Trophoblast cell (in vitro differentiated cells and primary cell): ENCODE results near the gene JAKMIP1.

Experiments
- DNase-seq, 2 donors: peaks; one replicate each; pipeline ENCODE4 v3.0.0-alpha.2; 2016
- H2AFZ ChIP-seq: 2 replicates; pipeline ENCODE4 v1.6.1; 2013; ENCODE audit warnings: low read length, moderate library complexity, mild to moderate bottlenecking; ENCODE audit not compliant: insufficient read depth, poor library complexity
- H2AK5ac ChIP-seq: 2 replicates; pipeline ENCODE4 v1.6.1; 2013; ENCODE audit warnings: mild to moderate bottlenecking, low read length
- H2BK120ac ChIP-seq: 2 replicates; pipeline ENCODE4 v1.6.1; 2013; ENCODE audit warnings: low read length, mild to moderate bottlenecking, moderate library complexity; ENCODE audit not compliant: insufficient read depth, poor library complexity
- H2BK12ac ChIP-seq: 2 replicates; pipeline ENCODE4 v1.6.1; 2013; ENCODE audit warnings: mild to moderate bottlenecking, low read length, moderate library complexity
- H2BK5ac ChIP-seq: 2 replicates; pipeline ENCODE4 v1.6.1; 2013; ENCODE audit warnings: low read length, low read depth, moderate library complexity, mild to moderate bottlenecking; ENCODE audit not compliant: poor library complexity
- H3K14ac ChIP-seq: 2 replicates; pipeline ENCODE4 v1.6.1; 2013; ENCODE audit warnings: mild to moderate bottlenecking, low read length
- H3K18ac ChIP-seq: 2 replicates; pipeline ENCODE4 v1.6.1; 2013; ENCODE audit warnings: mild to moderate bottlenecking, low read length
- H3K23ac ChIP-seq: 2 replicates; pipeline ENCODE4 v1.6.1; 2013; ENCODE audit warnings: low read length
- H3K27ac ChIP-seq: 2 replicates; pipeline ENCODE4 v1.5.1; 2013; ENCODE audit warnings: low read depth, mild to moderate bottlenecking, inconsistent platforms, low read length, moderate library complexity
- H3K27me3 ChIP-seq: 2 replicates; pipeline ENCODE4 v1.6.1; 2013; ENCODE audit warnings: inconsistent platforms, mild to moderate bottlenecking, low read length, moderate library complexity; ENCODE audit not compliant: insufficient read depth
- H3K36me3 ChIP-seq, 2 experiments: 1 replicate in 1 of 2; 2 replicates in 1 of 2; pipeline ENCODE4 v1.6.1; 2013; ENCODE audit warnings: low read length in 2 of 2, mild to moderate bottlenecking in 2 of 2, moderate library complexity in 1 of 2; ENCODE audit not compliant: insufficient read depth in 2 of 2, control insufficient read depth in 1 of 2
- H3K4ac ChIP-seq: 2 replicates; pipeline ENCODE4 v1.6.1; 2013; ENCODE audit warnings: low read depth, mild to moderate bottlenecking, low read length, moderate library complexity
- H3K4me1 ChIP-seq, 2 experiments: 1 replicate in 1 of 2; 2 replicates in 1 of 2; pipeline ENCODE4 v1.6.1; 2013; ENCODE audit warnings: low read length in 2 of 2, mild to moderate bottlenecking in 2 of 2, moderate library complexity in 1 of 2; ENCODE audit not compliant: insufficient read depth in 2 of 2, control insufficient read depth in 1 of 2
- H3K4me2 ChIP-seq: 2 replicates; pipeline ENCODE4 v1.6.1; 2013; ENCODE audit warnings: inconsistent platforms, mild to moderate bottlenecking, low read length, moderate library complexity
- H3K4me3 ChIP-seq: 2 replicates; pipeline ENCODE4 v1.5.1; 2013; ENCODE audit warnings: mild to moderate bottlenecking, low read depth, low read length, inconsistent platforms
- H3K79me1 ChIP-seq: one replicate; pipeline ENCODE4 v1.6.1; 2013; ENCODE audit warnings: low read length
- H3K79me2 ChIP-seq: 2 replicates; pipeline ENCODE4 v1.6.1; 2013; ENCODE audit warnings: low read length, mild to moderate bottlenecking; ENCODE audit not compliant: control insufficient read depth, insufficient read depth, poor library complexity
- H3K9ac ChIP-seq: 2 replicates; pipeline ENCODE4 v1.6.1; 2013; ENCODE audit warnings: mild to moderate bottlenecking, low read length
- H3K9me3 ChIP-seq: 2 replicates; pipeline ENCODE4 v1.6.1; 2013; ENCODE audit warnings: low read depth, mild to moderate bottlenecking, control low read depth, inconsistent platforms, low read length; ENCODE audit not compliant: insufficient read depth
- H4K12ac ChIP-seq: 2 replicates; pipeline ENCODE4 v1.6.1; 2013; ENCODE audit warnings: low read depth, mild to moderate bottlenecking, low read length, moderate library complexity
- H4K8ac ChIP-seq: 2 replicates; pipeline ENCODE4 v1.6.1; 2013; ENCODE audit warnings: low read depth, mild to moderate bottlenecking, low read length, moderate library complexity
- H4K91ac ChIP-seq: one replicate; pipeline ENCODE4 v1.6.1; 2013; ENCODE audit warnings: low read depth, mild to moderate bottlenecking, low read length, moderate library complexity
- WGBS: extraction: QIAGEN DNeasy Blood & Tissue Kit; methylation state at CpG from one replicate; pipeline ENCODE4 v1.1.7; 2013; ENCODE audit warnings: missing lambda C conversion rate; ENCODE audit not compliant: insufficient read length, insufficient coverage; ENCODE audit errors: extremely low coverage; 5-methylcytosine and 5-hydroxymethylcytosine counted together

Gene JAKMIP1

DNA sequence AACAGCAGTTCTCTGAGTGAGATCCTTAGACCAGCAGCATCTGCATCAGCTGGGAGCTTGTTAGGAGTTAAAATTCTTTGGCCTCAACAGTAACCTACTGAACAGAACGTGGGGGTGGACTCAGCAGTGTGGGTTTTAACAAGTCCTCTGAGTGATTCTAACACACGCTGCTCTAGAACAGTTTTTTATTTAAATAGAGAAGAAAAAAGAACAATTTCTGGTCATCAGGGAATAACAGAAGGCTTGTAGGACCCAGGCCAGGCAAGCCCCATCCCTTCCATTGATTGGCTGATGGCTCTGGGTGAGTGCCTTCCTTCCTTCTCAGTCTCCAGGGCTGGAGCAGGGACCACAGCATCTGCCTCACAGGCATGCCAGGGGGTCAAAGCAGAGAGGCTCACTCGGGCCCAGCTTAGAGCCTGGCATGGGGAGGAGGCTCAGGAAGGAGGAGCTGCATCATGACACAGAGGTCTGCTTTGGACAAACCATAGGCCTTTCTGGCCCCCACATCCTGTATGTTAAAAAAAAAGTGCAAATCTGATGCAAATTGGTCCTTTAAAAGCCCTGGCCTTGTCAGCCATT is 56.7 kb downstream of the JAKMIP1 start:
- Histone ChIP-seq H2BK120ac (no peak overlapping the region), H3K79me2 (no peaks in the 10 kb centered on the region), H2AK5ac (no peak overlapping the region), H3K9me3 (no peaks in the 10 kb centered on the region), H4K12ac (no peak overlapping the region), H2BK12ac (no peak overlapping the region), H3K23ac (no peak overlapping the region), H3K9ac (no peak overlapping the region), H3K27me3 (no peaks in the 10 kb centered on the region), H3K14ac (no peak overlapping the region), H2BK5ac (no peak overlapping the region), H4K91ac (no peak overlapping the region), H3K4me3 (no peak overlapping the region), H3K4ac (no peak overlapping the region), H3K27ac (no peak overlapping the region), H3K4me1 (no peaks in the 10 kb centered on the region), H3K18ac (no peak overlapping the region), H2AFZ (no peak overlapping the region), H3K36me3 (no peaks in the 10 kb centered on the region), H3K4me2 (no peak overlapping the region), H3K79me1 (no peaks in the 10 kb centered on the region), H4K8ac (no peak overlapping the region)
- no CpG with 5 or more reads among the region's 3 CpGs for WGBS
- no peak for DNase-seq

DNA sequence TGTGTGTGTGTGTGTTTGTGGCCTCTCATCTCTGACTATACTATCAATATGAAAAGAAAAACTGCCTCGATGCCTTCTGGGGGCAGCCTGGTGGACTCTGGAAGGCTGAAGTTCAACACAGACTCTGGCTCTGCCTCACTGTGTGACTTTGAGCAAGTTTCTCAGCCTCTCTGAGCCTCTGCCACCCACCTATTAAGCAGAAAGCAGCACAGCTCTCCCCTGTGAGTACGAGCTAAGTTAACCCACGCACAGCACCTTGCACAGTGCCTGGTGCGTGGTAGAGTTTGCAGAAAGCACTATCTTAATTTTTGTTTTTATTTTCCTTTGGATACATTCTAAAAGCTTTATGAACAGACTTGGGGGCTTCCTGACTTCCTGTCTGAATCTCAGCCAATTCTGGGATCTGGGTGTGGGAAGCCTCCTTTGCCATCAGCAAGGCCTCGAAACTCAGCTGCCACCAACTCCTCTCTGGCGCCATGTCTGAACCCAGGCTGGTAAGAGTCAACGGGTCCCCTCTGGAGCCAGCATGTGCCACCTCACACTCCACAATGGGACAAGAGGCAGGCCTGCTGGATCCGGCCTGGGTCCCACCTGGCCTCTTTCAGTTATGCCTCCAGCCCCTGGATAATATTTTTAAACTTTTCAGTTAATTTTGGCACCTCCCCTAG is 57.3 kb downstream of the JAKMIP1 start:
- Histone ChIP-seq H3K14ac (no peak overlapping the region), H3K36me3 (no peaks in the 10 kb centered on the region), H2BK12ac (no peak overlapping the region), H4K91ac (no peak overlapping the region), H3K27me3 (no peaks in the 10 kb centered on the region), H2BK120ac (no peak overlapping the region), H2BK5ac (no peak overlapping the region), H3K79me2 (no peaks in the 10 kb centered on the region), H3K23ac (no peak overlapping the region), H4K8ac (no peak overlapping the region), H3K4ac (no peak overlapping the region), H3K18ac (no peak overlapping the region), H3K4me3 (no peak overlapping the region), H3K4me1 (no peaks in the 10 kb centered on the region), H3K9me3 (no peaks in the 10 kb centered on the region), H3K9ac (no peak overlapping the region), H4K12ac (no peak overlapping the region), H3K4me2 (no peak overlapping the region), H3K27ac (no peak overlapping the region), H2AK5ac (no peak overlapping the region), H2AFZ (no peak overlapping the region), H3K79me1 (no peaks in the 10 kb centered on the region)
- WGBS: no CpG with 5 or more reads among the region's 8 CpGs
- DNase-seq: no peak

DNA sequence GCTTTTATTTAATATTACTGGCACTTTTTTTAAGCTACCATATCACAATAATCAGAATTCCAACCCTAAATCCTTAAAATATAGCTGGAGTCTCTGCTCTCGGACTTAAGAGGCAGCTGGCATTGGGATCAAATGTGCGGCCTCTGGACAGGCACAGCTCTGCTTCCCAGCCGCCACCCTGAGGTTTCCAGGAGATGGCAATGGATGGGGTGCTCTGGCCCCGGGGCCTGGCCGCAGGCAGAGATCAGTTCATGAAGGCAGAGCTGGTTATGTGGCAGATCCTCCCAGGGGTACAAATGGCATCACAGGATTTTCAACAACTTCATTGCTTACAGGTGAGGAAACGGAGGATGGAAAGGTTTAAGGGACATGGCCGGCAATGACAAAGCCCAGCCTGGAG is 57.8 kb downstream of the JAKMIP1 start:
- DNase-seq: no peak
- Histone ChIP-seq H3K9ac (no peak overlapping the region), H3K27me3 (no peaks in the 10 kb centered on the region), H3K4me1 (no peaks in the 10 kb centered on the region), H3K18ac (no peak overlapping the region), H3K27ac (no peak overlapping the region), H3K79me2 (no peaks in the 10 kb centered on the region), H2BK12ac (no peak overlapping the region), H3K36me3 (no peaks in the 10 kb centered on the region), H2BK5ac (no peak overlapping the region), H3K79me1 (no peaks in the 10 kb centered on the region), H2AK5ac (no peak overlapping the region), H2AFZ (no peak overlapping the region), H4K8ac (no peak overlapping the region), H4K12ac (no peak overlapping the region), H3K4ac (no peak overlapping the region), H3K23ac (no peak overlapping the region), H3K14ac (no peak overlapping the region), H4K91ac (no peak overlapping the region), H2BK120ac (no peak overlapping the region), H3K4me2 (no peak overlapping the region), H3K4me3 (no peak overlapping the region), H3K9me3 (no peaks in the 10 kb centered on the region)
- no CpG with 5 or more reads among the region's 7 CpGs for WGBS

DNA sequence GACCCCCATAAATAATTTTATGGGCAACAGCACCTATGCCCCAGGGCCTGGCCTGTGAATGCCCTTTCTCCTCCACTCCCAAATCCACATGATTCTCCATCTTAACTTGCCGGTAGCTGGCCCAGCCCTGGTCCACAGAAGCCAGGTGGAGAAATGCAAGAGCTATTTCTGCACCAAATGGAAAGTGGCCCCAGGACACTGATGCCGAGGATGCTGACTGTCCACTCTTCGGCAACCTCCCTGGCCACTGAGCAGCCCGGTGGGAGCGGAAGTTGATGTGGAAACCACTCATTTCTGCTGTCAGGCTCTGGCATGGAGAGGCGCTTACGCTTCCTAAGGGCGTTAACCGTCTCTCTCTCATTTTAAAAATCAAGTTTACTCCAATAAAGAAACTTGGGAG is 58.8 kb downstream of the JAKMIP1 start:
- Histone ChIP-seq H2AFZ (no peak overlapping the region), H3K18ac (no peak overlapping the region), H3K4me1 (no peaks in the 10 kb centered on the region), H2AK5ac (no peak overlapping the region), H3K79me2 (no peaks in the 10 kb centered on the region), H3K27me3 (no peaks in the 10 kb centered on the region), H3K36me3 (no peaks in the 10 kb centered on the region), H2BK12ac (no peak overlapping the region), H3K4me3 (no peak overlapping the region), H2BK5ac (no peak overlapping the region), H3K27ac (no peak overlapping the region), H4K91ac (no peak overlapping the region), H3K4me2 (no peak overlapping the region), H3K4ac (no peak overlapping the region), H2BK120ac (no peak overlapping the region), H4K12ac (no peak overlapping the region), H3K9ac (no peak overlapping the region), H4K8ac (no peak overlapping the region), H3K14ac (no peak overlapping the region), H3K23ac (no peak overlapping the region), H3K79me1 (no peaks in the 10 kb centered on the region), H3K9me3 (no peaks in the 10 kb centered on the region)
- no CpG with 5 or more reads among the region's 9 CpGs for WGBS
- no peak for DNase-seq
